Trophoblast cell (in vitro differentiated cells and primary cell): ENCODE measurements around the gene MYO3A.
"Not testable (repeated sequence)": the region's sequence is repeated elsewhere in the genome, so short reads cannot be mapped to it uniquely, and the experiment has no call there.

Experiments used
- DNase-seq, 2 donors: peaks; one replicate each; pipeline ENCODE4 v3.0.0-alpha.2; 2016
- H2AFZ ChIP-seq: 2 replicates; pipeline ENCODE4 v1.6.1; 2013; ENCODE audit warnings: low read length, moderate library complexity, mild to moderate bottlenecking; ENCODE audit not compliant: insufficient read depth, poor library complexity
- H2AK5ac ChIP-seq: 2 replicates; pipeline ENCODE4 v1.6.1; 2013; ENCODE audit warnings: mild to moderate bottlenecking, low read length
- H2BK120ac ChIP-seq: 2 replicates; pipeline ENCODE4 v1.6.1; 2013; ENCODE audit warnings: low read length, mild to moderate bottlenecking, moderate library complexity; ENCODE audit not compliant: insufficient read depth, poor library complexity
- H2BK12ac ChIP-seq: 2 replicates; pipeline ENCODE4 v1.6.1; 2013; ENCODE audit warnings: mild to moderate bottlenecking, low read length, moderate library complexity
- H2BK5ac ChIP-seq: 2 replicates; pipeline ENCODE4 v1.6.1; 2013; ENCODE audit warnings: low read length, low read depth, moderate library complexity, mild to moderate bottlenecking; ENCODE audit not compliant: poor library complexity
- H3K14ac ChIP-seq: 2 replicates; pipeline ENCODE4 v1.6.1; 2013; ENCODE audit warnings: mild to moderate bottlenecking, low read length
- H3K18ac ChIP-seq: 2 replicates; pipeline ENCODE4 v1.6.1; 2013; ENCODE audit warnings: mild to moderate bottlenecking, low read length
- H3K23ac ChIP-seq: 2 replicates; pipeline ENCODE4 v1.6.1; 2013; ENCODE audit warnings: low read length
- H3K27ac ChIP-seq: 2 replicates; pipeline ENCODE4 v1.5.1; 2013; ENCODE audit warnings: low read depth, mild to moderate bottlenecking, inconsistent platforms, low read length, moderate library complexity
- H3K27me3 ChIP-seq: 2 replicates; pipeline ENCODE4 v1.6.1; 2013; ENCODE audit warnings: inconsistent platforms, mild to moderate bottlenecking, low read length, moderate library complexity; ENCODE audit not compliant: insufficient read depth
- H3K36me3 ChIP-seq, 2 experiments: 1 replicate in 1 of 2; 2 replicates in 1 of 2; pipeline ENCODE4 v1.6.1; 2013; ENCODE audit warnings: low read length in 2 of 2, mild to moderate bottlenecking in 2 of 2, moderate library complexity in 1 of 2; ENCODE audit not compliant: insufficient read depth in 2 of 2, control insufficient read depth in 1 of 2
- H3K4ac ChIP-seq: 2 replicates; pipeline ENCODE4 v1.6.1; 2013; ENCODE audit warnings: low read depth, mild to moderate bottlenecking, low read length, moderate library complexity
- H3K4me1 ChIP-seq, 2 experiments: 1 replicate in 1 of 2; 2 replicates in 1 of 2; pipeline ENCODE4 v1.6.1; 2013; ENCODE audit warnings: low read length in 2 of 2, mild to moderate bottlenecking in 2 of 2, moderate library complexity in 1 of 2; ENCODE audit not compliant: insufficient read depth in 2 of 2, control insufficient read depth in 1 of 2
- H3K4me2 ChIP-seq: 2 replicates; pipeline ENCODE4 v1.6.1; 2013; ENCODE audit warnings: inconsistent platforms, mild to moderate bottlenecking, low read length, moderate library complexity
- H3K4me3 ChIP-seq: 2 replicates; pipeline ENCODE4 v1.5.1; 2013; ENCODE audit warnings: mild to moderate bottlenecking, low read depth, low read length, inconsistent platforms
- H3K79me1 ChIP-seq: one replicate; pipeline ENCODE4 v1.6.1; 2013; ENCODE audit warnings: low read length
- H3K79me2 ChIP-seq: 2 replicates; pipeline ENCODE4 v1.6.1; 2013; ENCODE audit warnings: low read length, mild to moderate bottlenecking; ENCODE audit not compliant: control insufficient read depth, insufficient read depth, poor library complexity
- H3K9ac ChIP-seq: 2 replicates; pipeline ENCODE4 v1.6.1; 2013; ENCODE audit warnings: mild to moderate bottlenecking, low read length
- H3K9me3 ChIP-seq: 2 replicates; pipeline ENCODE4 v1.6.1; 2013; ENCODE audit warnings: low read depth, mild to moderate bottlenecking, control low read depth, inconsistent platforms, low read length; ENCODE audit not compliant: insufficient read depth
- H4K12ac ChIP-seq: 2 replicates; pipeline ENCODE4 v1.6.1; 2013; ENCODE audit warnings: low read depth, mild to moderate bottlenecking, low read length, moderate library complexity
- H4K8ac ChIP-seq: 2 replicates; pipeline ENCODE4 v1.6.1; 2013; ENCODE audit warnings: low read depth, mild to moderate bottlenecking, low read length, moderate library complexity
- H4K91ac ChIP-seq: one replicate; pipeline ENCODE4 v1.6.1; 2013; ENCODE audit warnings: low read depth, mild to moderate bottlenecking, low read length, moderate library complexity
- WGBS: extraction: QIAGEN DNeasy Blood & Tissue Kit; methylation state at CpG from one replicate; pipeline ENCODE4 v1.1.7; 2013; ENCODE audit warnings: missing lambda C conversion rate; ENCODE audit not compliant: insufficient read length, insufficient coverage; ENCODE audit errors: extremely low coverage; 5-methylcytosine and 5-hydroxymethylcytosine counted together

MYO3A gene

DNA sequence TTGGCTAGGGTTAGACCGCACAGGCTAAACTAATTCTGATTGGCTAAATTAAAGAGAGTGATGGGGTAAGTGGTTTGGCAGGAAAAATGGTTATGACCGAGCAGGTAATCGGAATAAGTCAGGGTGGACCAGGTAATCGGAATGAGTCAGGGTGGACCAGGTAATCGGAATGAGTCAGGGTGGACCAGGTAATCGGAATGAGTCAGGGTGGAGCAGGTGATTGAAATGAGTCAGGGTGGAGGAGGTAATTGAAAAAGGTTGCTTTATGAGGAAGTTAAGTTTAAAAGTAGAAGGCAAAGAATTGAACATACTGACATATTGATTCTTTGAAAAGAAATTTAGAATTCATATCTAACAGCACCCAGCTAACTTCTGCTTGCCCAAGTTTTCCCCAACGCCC, 68.4 kb downstream of the MYO3A start:
- H3K4me2 ChIP-seq, H2AK5ac ChIP-seq, DNase-seq, H3K4ac ChIP-seq, H2BK5ac ChIP-seq, H3K36me3 ChIP-seq, H3K4me3 ChIP-seq, H3K9me3 ChIP-seq, H4K91ac ChIP-seq, H3K23ac ChIP-seq, H3K9ac ChIP-seq, H2AFZ ChIP-seq, H3K79me1 ChIP-seq, H3K27ac ChIP-seq, H3K79me2 ChIP-seq, H3K14ac ChIP-seq, H3K4me1 ChIP-seq, H4K12ac ChIP-seq, H2BK120ac ChIP-seq, H3K18ac ChIP-seq, H3K27me3 ChIP-seq, H2BK12ac ChIP-seq, H4K8ac ChIP-seq: not testable (repeated sequence)
- WGBS = no CpG with 5 or more reads among the region's 7 CpGs

DNA sequence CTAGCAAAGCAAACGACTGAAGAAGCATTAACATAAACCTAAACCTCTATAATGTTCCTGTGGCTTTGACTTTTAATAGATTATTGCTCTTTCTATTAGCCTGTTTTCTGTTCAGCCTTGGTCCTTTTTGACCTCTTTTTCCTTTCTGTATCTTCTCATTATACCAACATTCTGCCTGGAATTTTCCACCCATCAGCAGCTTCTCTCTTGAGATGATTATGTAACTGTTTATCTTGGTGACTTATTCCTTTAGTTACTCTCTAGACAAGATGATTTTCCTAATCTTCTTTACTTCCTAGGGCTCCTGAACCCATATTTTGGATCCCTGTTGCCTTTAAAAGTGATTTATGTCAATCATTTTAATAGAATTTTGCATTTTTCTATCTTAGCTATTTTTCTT, 81.1 kb downstream of the MYO3A start:
- Histone ChIP-seq H4K91ac (no peak overlapping the region), H3K27ac (no peak overlapping the region), H3K4ac (no peak overlapping the region), H2AK5ac (no peak overlapping the region), H3K23ac (no peak overlapping the region), H3K4me1 (no peaks in the 10 kb centered on the region), H3K79me1 (no peaks in the 10 kb centered on the region), H2BK12ac (no peak overlapping the region), H3K18ac (no peak overlapping the region), H3K4me2 (no peak overlapping the region), H4K8ac (no peak overlapping the region), H3K36me3 (no peaks in the 10 kb centered on the region), H3K9me3 (no peaks in the 10 kb centered on the region), H3K27me3 (no peaks in the 10 kb centered on the region), H3K79me2 (no peaks in the 10 kb centered on the region), H3K14ac (no peak overlapping the region), H3K4me3 (no peak overlapping the region), H4K12ac (no peak overlapping the region), H2AFZ (no peak overlapping the region), H2BK120ac (no peak overlapping the region), H3K9ac (no peak overlapping the region), H2BK5ac (no peak overlapping the region)
- WGBS = no CpG with 5 or more reads among the region's 1 CpG
- no peak for DNase-seq

DNA sequence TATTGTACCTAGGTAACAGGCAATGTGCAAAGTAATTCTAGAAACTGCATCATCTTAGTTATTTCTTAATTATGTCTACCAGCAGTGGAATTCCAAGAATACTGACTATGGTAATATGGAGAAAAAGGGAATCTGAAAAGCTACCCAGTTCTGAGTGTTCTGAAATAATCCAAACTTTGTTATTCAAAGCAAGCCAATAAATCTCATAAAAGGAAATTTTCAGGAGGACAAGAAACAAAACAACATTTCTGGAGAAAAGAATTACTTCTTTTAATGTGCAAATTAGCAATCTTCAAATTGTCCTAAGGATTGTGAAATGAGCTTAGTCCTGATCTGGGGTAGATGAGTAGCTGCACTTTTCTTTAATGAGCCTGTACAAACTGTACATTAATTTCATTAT, 88.8 kb downstream of the MYO3A start:
- Histone ChIP-seq H2AFZ (no peak overlapping the region), H3K9me3 (no peaks in the 10 kb centered on the region), H3K79me1 (no peaks in the 10 kb centered on the region), H2AK5ac (no peak overlapping the region), H3K23ac (no peak overlapping the region), H4K12ac (no peak overlapping the region), H3K36me3 (no peaks in the 10 kb centered on the region), H3K4me2 (no peak overlapping the region), H4K91ac (no peak overlapping the region), H3K27ac (no peak overlapping the region), H3K27me3 (no peaks in the 10 kb centered on the region), H4K8ac (no peak overlapping the region), H3K79me2 (no peaks in the 10 kb centered on the region), H2BK120ac (no peak overlapping the region), H3K14ac (no peak overlapping the region), H3K4me3 (no peak overlapping the region), H3K18ac (no peak overlapping the region), H3K4me1 (no peaks in the 10 kb centered on the region), H2BK12ac (no peak overlapping the region), H2BK5ac (no peak overlapping the region), H3K4ac (no peak overlapping the region), H3K9ac (no peak overlapping the region)
- DNase-seq = no peak

DNA sequence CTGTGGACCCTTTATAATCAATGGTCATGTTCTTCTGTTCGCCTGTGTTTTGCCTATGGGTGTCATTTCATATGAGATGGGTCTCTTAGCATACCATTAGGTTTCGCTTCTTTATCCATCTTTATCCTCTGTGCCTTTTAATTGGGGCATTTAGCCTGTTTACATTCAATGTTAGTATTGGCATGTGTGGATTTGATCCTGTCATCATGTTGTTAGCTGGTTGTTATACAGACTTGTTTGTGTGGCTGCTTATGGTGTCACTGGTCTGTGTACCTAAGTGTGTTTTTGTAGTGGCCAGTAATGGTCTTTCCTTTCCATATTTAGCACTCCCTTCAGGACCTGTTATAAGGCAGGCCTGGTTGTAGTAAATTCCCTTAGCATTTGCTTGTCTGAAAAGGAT, 90.3 kb downstream of the MYO3A start:
- Histone ChIP-seq H3K4me1 (no peaks in the 10 kb centered on the region), H4K91ac (no peak overlapping the region), H3K4me2 (no peak overlapping the region), H2BK120ac (no peak overlapping the region), H4K12ac (no peak overlapping the region), H2BK5ac (no peak overlapping the region), H3K27me3 (no peaks in the 10 kb centered on the region), H2AFZ (no peak overlapping the region), H3K4me3 (no peak overlapping the region), H3K4ac (no peak overlapping the region), H3K14ac (no peak overlapping the region), H3K23ac (no peak overlapping the region), H3K18ac (no peak overlapping the region), H3K9ac (no peak overlapping the region), H2AK5ac (no peak overlapping the region), H4K8ac (no peak overlapping the region), H2BK12ac (no peak overlapping the region), H3K79me2 (no peaks in the 10 kb centered on the region), H3K27ac (no peak overlapping the region), H3K36me3 (no peaks in the 10 kb centered on the region), H3K79me1 (no peaks in the 10 kb centered on the region), H3K9me3 (no peaks in the 10 kb centered on the region)
- DNase-seq = no peak
- WGBS = no CpG with 5 or more reads among the region's 2 CpGs

DNA sequence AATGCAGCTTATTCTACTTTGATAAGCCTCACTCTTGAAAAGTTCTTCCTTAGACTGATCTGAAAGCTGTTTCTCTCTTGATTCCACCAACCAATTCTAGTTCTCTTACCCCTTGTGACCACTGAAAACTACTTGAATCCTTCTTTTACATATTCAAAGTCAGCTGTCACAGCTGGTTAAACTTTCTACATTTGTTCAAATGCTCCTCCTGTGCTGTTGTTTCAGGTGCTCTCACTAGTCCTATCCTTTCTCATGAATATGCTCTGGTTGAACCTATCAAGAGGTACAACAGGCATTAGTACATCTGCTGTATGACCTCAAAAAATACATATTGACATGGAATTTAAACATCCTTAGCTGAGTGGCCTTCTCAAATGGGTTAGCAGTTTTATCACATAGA, 91.5 kb downstream of the MYO3A start:
- Histone ChIP-seq H3K14ac (no peak overlapping the region), H3K9ac (no peak overlapping the region), H3K27ac (no peak overlapping the region), H4K91ac (no peak overlapping the region), H4K12ac (no peak overlapping the region), H3K23ac (no peak overlapping the region), H2AFZ (no peak overlapping the region), H2BK5ac (no peak overlapping the region), H2AK5ac (no peak overlapping the region), H3K79me2 (no peaks in the 10 kb centered on the region), H3K4ac (no peak overlapping the region), H3K27me3 (no peaks in the 10 kb centered on the region), H3K4me1 (no peaks in the 10 kb centered on the region), H4K8ac (no peak overlapping the region), H2BK12ac (no peak overlapping the region), H3K36me3 (no peaks in the 10 kb centered on the region), H3K9me3 (no peaks in the 10 kb centered on the region), H3K4me3 (no peak overlapping the region), H3K4me2 (no peak overlapping the region), H3K79me1 (no peaks in the 10 kb centered on the region), H2BK120ac (no peak overlapping the region), H3K18ac (no peak overlapping the region)
- no peak for DNase-seq
